Raji (cell line): ENCODE measurements around the gene TSPAN9.

Experiments
- POLR2A ChIP-seq: IDR thresholded peaks from 2 replicates; pipeline ENCODE4 v1.6.1; 2011; ENCODE audit warnings: low read depth, low read length, control low read depth; ENCODE audit not compliant: insufficient read depth

The TSPAN9 gene

GRCh38 chr12:3325736-3326135, 248.6 kb downstream of the TSPAN9 start:
- no peak for TF ChIP-seq POLR2A

- no peak for TF ChIP-seq POLR2A
These were observed 249.1 kb downstream of the TSPAN9 start for GRCh38 chr12:3326156-3326849.

GRCh38 chr12:3326850-3327780, 249.9 kb downstream of the TSPAN9 start:
- no peak for TF ChIP-seq POLR2A

- TF ChIP-seq POLR2A: no peak
These were observed 250.9 kb downstream of the TSPAN9 start for GRCh38 chr12:3328081-3328480.

- no peak for TF ChIP-seq POLR2A
These were observed 251.4 kb downstream of the TSPAN9 start for GRCh38 chr12:3328571-3328970.

GRCh38 chr12:3329361-3329760, 252.2 kb downstream of the TSPAN9 start:
- TF ChIP-seq POLR2A: no peak

- no peak for TF ChIP-seq POLR2A
These were observed 253.9 kb downstream of the TSPAN9 start for GRCh38 chr12:3330976-3331510.

- TF ChIP-seq POLR2A: no peak
These were observed 255.0 kb downstream of the TSPAN9 start for GRCh38 chr12:3332188-3332587.

GRCh38 chr12:3333583-3333982, 256.4 kb downstream of the TSPAN9 start:
- TF ChIP-seq POLR2A: no peak

GRCh38 chr12:3333991-3334391, 256.8 kb downstream of the TSPAN9 start:
- no peak for TF ChIP-seq POLR2A

GRCh38 chr12:3335078-3335487, 257.9 kb downstream of the TSPAN9 start:
- TF ChIP-seq POLR2A: no peak
